Natural killer cell (primary cell): ENCODE results near the gene AGAP5. TPM values are rescaled to one million over a fixed set of nuclear protein-coding genes. Genes with fewer than 3 reads are reported as not detected.
"Not testable (repeated sequence)": the region's sequence is repeated elsewhere in the genome, so short reads cannot be mapped to it uniquely, and the experiment has no call there.

Experiments used
- ATAC-seq, 3 donors: fragments of 150-1000 bp in 2 of 3; fragments of 200-7000 bp in 1 of 3; cut with Tn5 transposase; 1 replicate in 1 of 3; 2 replicates in 2 of 3; pipeline ENCODE4 v1.10.0; 2021; ENCODE audit warnings: mild to moderate bottlenecking in 2 of 3, moderate library complexity in 2 of 3
- DNase-seq, 2 donors: peaks; one replicate each; pipeline versions ENCODE4 v3.0.0 to v3.0.0-alpha.2; 2013 to 2021; ENCODE audit warnings: mixed read lengths in 1 of 2
- H3K27ac ChIP-seq: one replicate; pipeline ENCODE4 v1.5.1; 2013; ENCODE audit warnings: mild to moderate bottlenecking, low read length
- H3K27me3 ChIP-seq: one replicate; pipeline ENCODE4 v1.6.1; 2013; ENCODE audit warnings: low read length; ENCODE audit not compliant: control insufficient read depth, insufficient read depth
- H3K36me3 ChIP-seq: one replicate; pipeline ENCODE4 v1.6.1; 2013; ENCODE audit warnings: low read length; ENCODE audit not compliant: control insufficient read depth, insufficient read depth
- H3K4me1 ChIP-seq: one replicate; pipeline ENCODE4 v1.6.1; 2013; ENCODE audit warnings: low read length; ENCODE audit not compliant: control insufficient read depth, insufficient read depth
- H3K4me3 ChIP-seq: one replicate; pipeline ENCODE4 v1.5.1; 2013; ENCODE audit warnings: low read length
- H3K9me3 ChIP-seq: one replicate; pipeline ENCODE4 v1.6.1; 2013; ENCODE audit warnings: low read length; ENCODE audit not compliant: control insufficient read depth, insufficient read depth
- H3K27ac Mint-ChIP-seq, 2 donors: one replicate each; pipeline ENCODE4 v1.8.0; 2022; ENCODE audit warnings: mild to moderate bottlenecking in 2 of 2, mixed read lengths in 2 of 2, moderate library complexity in 1 of 2
- H3K27me3 Mint-ChIP-seq, 2 donors: one replicate each; pipeline ENCODE4 v1.8.0; 2022; ENCODE audit warnings: low read depth in 2 of 2, mixed read lengths in 2 of 2
- H3K36me3 Mint-ChIP-seq: one replicate; pipeline ENCODE4 v1.8.0; 2022; ENCODE audit warnings: mixed read lengths
- H3K4me1 Mint-ChIP-seq, 2 donors: one replicate each; pipeline ENCODE4 v1.8.0; 2022; ENCODE audit warnings: mixed read lengths in 2 of 2
- H3K4me3 Mint-ChIP-seq: one replicate; pipeline ENCODE4 v1.8.0; 2022; ENCODE audit warnings: mild to moderate bottlenecking, moderate library complexity, mixed read lengths
- H3K9me3 Mint-ChIP-seq, 2 donors: one replicate each; pipeline ENCODE4 v1.8.0; 2022; ENCODE audit warnings: mixed read lengths in 2 of 2
- WGBS: methylation state at CpG from one replicate; pipeline ENCODE4 v1.1.7; 2013; ENCODE audit warnings: missing lambda C conversion rate; ENCODE audit not compliant: insufficient coverage; 5-methylcytosine and 5-hydroxymethylcytosine counted together
- intact Hi-C: fragments of 100-400 bp; cut with micrococcal nuclease; formaldehyde crosslinking; loops from one replicate; pipeline ENCODE4 v1.14.2; 2022
- total RNA-seq, 4 donors: library from RNA; stranded (reverse); fragments of 120-200 nt in 1 of 4; gene quantifications; one replicate each; pipeline versions ENCODE4 v1.2.3 to v1.2.4, GENCODE V29; 2013 to 2022
- TF ChIP-seq, protein P1 (sequence below): fragments of 200-600 bp; IDR thresholded peaks from one replicate; pipeline ENCODE4 v1.8.0; 2022; ENCODE audit warnings: antibody characterized with exemption

Gene AGAP5
- total RNA-seq, 3 donors from 2014 or later (not counting 1 experiment from before 2014, with no cell fraction given) = 8.4 to 14.6 (median 9.4) TPM

DNA sequence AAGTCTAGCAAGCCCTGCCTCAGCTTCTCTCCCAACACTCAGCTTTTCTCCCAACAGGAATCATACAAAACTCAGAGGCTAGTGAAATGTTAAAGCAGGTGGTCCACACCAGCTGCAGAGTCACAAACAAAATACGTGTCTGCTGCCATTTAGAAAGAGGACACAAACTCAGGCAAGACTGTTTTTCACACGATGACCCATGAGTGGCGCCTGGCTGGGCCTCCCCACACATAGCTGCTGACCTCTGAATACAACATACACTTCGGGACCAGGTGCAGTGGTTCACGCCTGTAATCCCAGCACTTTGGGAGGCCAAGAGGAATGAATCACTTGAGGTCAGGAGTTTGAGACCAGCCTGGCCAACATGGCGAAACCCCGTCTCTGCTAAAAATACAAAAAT lies 35.2 kb downstream of the AGAP5 start:
- H3K4me3 Mint-ChIP-seq, H3K9me3 ChIP-seq, H3K27me3 Mint-ChIP-seq, H3K4me3 ChIP-seq, DNase-seq, ATAC-seq, H3K36me3 ChIP-seq, H3K27ac ChIP-seq, H3K36me3 Mint-ChIP-seq, H3K9me3 Mint-ChIP-seq, intact Hi-C loops, H3K27ac Mint-ChIP-seq, H3K27me3 ChIP-seq, H3K4me1 Mint-ChIP-seq, H3K4me1 ChIP-seq: not testable (repeated sequence)
- 89% methylated on average over 7 of the region's 7 CpGs for WGBS

DNA sequence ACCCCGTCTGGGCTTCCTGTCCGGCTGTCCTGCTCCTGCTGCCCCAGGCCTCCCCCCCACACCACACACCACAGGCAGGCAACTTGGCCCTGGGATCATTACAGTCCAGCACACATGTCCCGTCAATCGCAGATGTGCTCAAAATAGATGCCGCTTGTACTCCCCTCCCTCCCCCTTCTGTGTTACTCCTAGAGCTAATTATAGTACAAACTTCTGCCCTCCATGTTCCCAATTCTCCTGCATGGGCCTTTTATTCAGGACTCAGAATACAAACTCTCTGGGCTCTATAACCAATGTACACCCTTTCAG lies 42.0 kb downstream of the AGAP5 start, which contains the start of gene SYNPO2L:
SYNPO2L (minus strand) TSS at position 40 of the 309 bp plus-strand sequence. CDS start 107 bp downstream, outside the sequence.
- peaks cover 4% of the 10 kb centered on the region for H3K4me1 ChIP-seq
- H3K27me3 Mint-ChIP-seq = no peaks in the 10 kb centered on the region
- no peak within 1 kb of the TSS for H3K27ac ChIP-seq
- no peak within 1 kb of the TSS for H3K4me3 ChIP-seq
- WGBS = 76% methylated on average over 5 of the region's 5 CpGs
- H3K36me3 ChIP-seq = no peaks in the 10 kb centered on the region
- no peak for ATAC-seq
- H3K27ac Mint-ChIP-seq = no peak within 1 kb of the TSS
- H3K9me3 ChIP-seq = no peaks in the 10 kb centered on the region
- intact Hi-C loops = no loop called here
- no peaks in the 10 kb centered on the region for H3K9me3 Mint-ChIP-seq
- H3K4me3 Mint-ChIP-seq = no peak within 1 kb of the TSS
- no peaks in the 10 kb centered on the region for H3K4me1 Mint-ChIP-seq
- H3K27me3 ChIP-seq = no peaks in the 10 kb centered on the region
- H3K36me3 Mint-ChIP-seq = no peaks in the 10 kb centered on the region
- DNase-seq = no peak
- TF ChIP-seq, protein P1, sequence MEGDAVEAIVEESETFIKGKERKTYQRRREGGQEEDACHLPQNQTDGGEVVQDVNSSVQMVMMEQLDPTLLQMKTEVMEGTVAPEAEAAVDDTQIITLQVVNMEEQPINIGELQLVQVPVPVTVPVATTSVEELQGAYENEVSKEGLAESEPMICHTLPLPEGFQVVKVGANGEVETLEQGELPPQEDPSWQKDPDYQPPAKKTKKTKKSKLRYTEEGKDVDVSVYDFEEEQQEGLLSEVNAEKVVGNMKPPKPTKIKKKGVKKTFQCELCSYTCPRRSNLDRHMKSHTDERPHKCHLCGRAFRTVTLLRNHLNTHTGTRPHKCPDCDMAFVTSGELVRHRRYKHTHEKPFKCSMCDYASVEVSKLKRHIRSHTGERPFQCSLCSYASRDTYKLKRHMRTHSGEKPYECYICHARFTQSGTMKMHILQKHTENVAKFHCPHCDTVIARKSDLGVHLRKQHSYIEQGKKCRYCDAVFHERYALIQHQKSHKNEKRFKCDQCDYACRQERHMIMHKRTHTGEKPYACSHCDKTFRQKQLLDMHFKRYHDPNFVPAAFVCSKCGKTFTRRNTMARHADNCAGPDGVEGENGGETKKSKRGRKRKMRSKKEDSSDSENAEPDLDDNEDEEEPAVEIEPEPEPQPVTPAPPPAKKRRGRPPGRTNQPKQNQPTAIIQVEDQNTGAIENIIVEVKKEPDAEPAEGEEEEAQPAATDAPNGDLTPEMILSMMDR = no peak

DNA sequence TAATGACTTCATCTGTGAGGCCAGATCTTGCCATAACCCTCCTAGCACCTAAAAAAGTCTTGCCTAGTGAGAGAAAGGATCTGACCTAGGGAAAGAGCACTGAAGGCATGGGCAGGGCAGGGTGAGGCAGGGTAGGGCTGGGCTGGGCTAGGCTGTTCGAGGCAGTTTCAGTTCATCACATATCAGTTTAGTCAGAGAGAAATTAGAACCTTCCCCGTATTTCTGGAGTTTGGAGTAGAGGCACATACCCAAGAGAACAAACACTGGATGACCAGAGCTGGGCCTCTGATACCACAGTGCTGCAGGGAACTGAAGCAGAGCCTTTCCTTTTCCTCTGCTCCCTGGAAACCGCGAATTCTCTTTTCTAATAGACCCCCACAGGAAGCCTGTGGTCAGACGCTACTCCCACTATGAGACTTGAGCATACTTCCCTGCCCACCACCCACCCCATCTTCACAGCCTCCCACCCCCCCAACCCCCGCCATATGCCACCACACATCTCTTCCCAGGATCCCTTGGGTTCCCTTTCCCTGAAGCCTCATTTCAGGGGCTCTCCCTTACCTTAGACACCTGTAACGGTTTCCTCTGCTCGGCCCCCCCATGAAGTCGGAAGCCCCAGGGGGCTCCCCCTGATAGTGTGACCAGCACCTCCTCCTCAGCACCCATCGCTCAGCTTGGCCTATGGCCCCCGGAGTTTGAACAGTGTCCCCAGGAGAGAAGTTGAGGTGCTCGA lies 42.5 kb downstream of the AGAP5 start:
- ATAC-seq (no peak), DNase-seq (no peak)
- Histone ChIP-seq H3K27me3 (no peaks in the 10 kb centered on the region), H3K9me3 (no peaks in the 10 kb centered on the region), H3K36me3 (no peaks in the 10 kb centered on the region), H3K4me1 (peaks cover 4% of the 10 kb centered on the region), H3K27ac (no peak overlapping the region), H3K4me3 (no peak overlapping the region)
- Mint-ChIP-seq H3K4me1 (peaks cover 0 to 4% of the 10 kb centered on the region in 2 donors), H3K9me3 (no peaks in the 10 kb centered on the region), H3K27me3 (no peaks in the 10 kb centered on the region), H3K27ac (no peak overlapping the region), H3K4me3 (no peak overlapping the region), H3K36me3 (no peaks in the 10 kb centered on the region)
- intact Hi-C loops = no loop called here
- WGBS = 37% methylated on average over 12 of the region's 12 CpGs
- TF ChIP-seq, protein P1 = no peak

DNA sequence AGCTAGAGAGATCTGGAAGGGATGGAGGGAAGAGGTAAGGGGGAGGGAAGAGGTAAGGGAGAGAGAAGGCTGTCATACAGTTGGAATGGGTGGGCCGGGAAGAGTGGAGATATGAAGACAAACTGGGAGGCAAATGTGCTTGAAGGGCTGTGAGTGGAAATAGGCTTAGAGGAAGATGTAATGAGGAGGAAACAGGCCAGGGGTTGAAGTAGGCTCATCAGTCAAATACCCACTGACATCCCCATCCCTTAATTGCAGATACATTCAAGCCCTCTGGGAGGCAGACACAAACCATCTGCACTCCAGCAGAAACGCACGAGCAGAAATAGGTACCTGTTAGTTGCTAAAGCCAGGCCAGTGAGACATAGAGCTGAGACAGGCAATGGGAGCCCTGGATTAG lies 44.2 kb downstream of the AGAP5 start:
- WGBS = 73% methylated on average over 3 of the region's 3 CpGs
- Histone ChIP-seq H3K36me3 (no peaks in the 10 kb centered on the region), H3K4me1 (peaks cover 4% of the 10 kb centered on the region), H3K27ac (no peak overlapping the region), H3K4me3 (no peak overlapping the region), H3K9me3 (no peaks in the 10 kb centered on the region), H3K27me3 (no peaks in the 10 kb centered on the region)
- Mint-ChIP-seq H3K36me3 (no peaks in the 10 kb centered on the region), H3K4me1 (peaks cover 0 to 4% of the 10 kb centered on the region in 2 donors), H3K27ac (no peak overlapping the region), H3K9me3 (no peaks in the 10 kb centered on the region), H3K4me3 (no peak overlapping the region), H3K27me3 (no peaks in the 10 kb centered on the region)
- no peak for DNase-seq
- TF ChIP-seq, protein P1 = no peak
- ATAC-seq = no peak
- intact Hi-C loops = no loop called here
